Endothelial cell (in vitro differentiated cells): Measurements from ENCODE around the gene SCAF1. TPM values are rescaled to one million over a fixed set of nuclear protein-coding genes. Genes with fewer than 3 reads are reported as not detected.
A peak's percentile ranks its signal among the peaks of the same experiment; 100 is the strongest.

Source experiments
- DNase-seq: peaks from one replicate; pipeline ENCODE4 v3.0.0; 2021; ENCODE audit warnings: low spot score
- H3K27ac Mint-ChIP-seq: one replicate; pipeline ENCODE4 v1.8.0; 2021; ENCODE audit warnings: mixed read lengths, inconsistent platforms; ENCODE audit not compliant: unreplicated experiment
- H3K27me3 Mint-ChIP-seq: one replicate; pipeline ENCODE4 v1.8.0; 2021; ENCODE audit warnings: mild to moderate bottlenecking, moderate library complexity, mixed read lengths, inconsistent platforms; ENCODE audit not compliant: unreplicated experiment
- H3K36me3 Mint-ChIP-seq: one replicate; pipeline ENCODE4 v1.8.0; 2021; ENCODE audit warnings: mild to moderate bottlenecking, low read depth, mixed read lengths, inconsistent platforms; ENCODE audit not compliant: unreplicated experiment
- H3K4me1 Mint-ChIP-seq: one replicate; pipeline ENCODE4 v1.8.0; 2021; ENCODE audit warnings: mild to moderate bottlenecking, mixed read lengths, inconsistent platforms; ENCODE audit not compliant: unreplicated experiment
- H3K4me3 Mint-ChIP-seq: one replicate; pipeline ENCODE4 v1.8.0; 2021; ENCODE audit warnings: mild to moderate bottlenecking, mixed read lengths, inconsistent platforms; ENCODE audit not compliant: unreplicated experiment
- H3K9me3 Mint-ChIP-seq: one replicate; pipeline ENCODE4 v1.8.0; 2021; ENCODE audit warnings: mixed read lengths, inconsistent platforms; ENCODE audit not compliant: unreplicated experiment
- total RNA-seq: library from RNA; stranded (reverse); fragmentation: NEBNext Ultra II Directional; extraction: Animal tissue kit (Norgen Biotek cat#: 25700); gene quantifications from one replicate; pipeline ENCODE4 v1.2.1, GENCODE V29; 2021; ENCODE audit not compliant: unreplicated experiment
- TF ChIP-seq, protein P1 (sequence below): fragments of 200-600 bp; sonication (generic); IDR thresholded peaks from one replicate; pipeline ENCODE4 v1.5.0; 2021; ENCODE audit warnings: antibody characterized with exemption; ENCODE audit not compliant: unreplicated experiment

The SCAF1 gene
- total RNA-seq, 1 donor from 2014 or later, result 90.3 TPM

- Mint-ChIP-seq H3K9me3 (no peaks in the 10 kb centered on the region), H3K36me3 (peaks cover 13% of the 10 kb centered on the region), H3K27ac (no peak overlapping the region), H3K27me3 (peaks cover 2% of the 10 kb centered on the region), H3K4me1 (no peaks in the 10 kb centered on the region), H3K4me3 (no peak overlapping the region)
- TF ChIP-seq, protein P1, sequence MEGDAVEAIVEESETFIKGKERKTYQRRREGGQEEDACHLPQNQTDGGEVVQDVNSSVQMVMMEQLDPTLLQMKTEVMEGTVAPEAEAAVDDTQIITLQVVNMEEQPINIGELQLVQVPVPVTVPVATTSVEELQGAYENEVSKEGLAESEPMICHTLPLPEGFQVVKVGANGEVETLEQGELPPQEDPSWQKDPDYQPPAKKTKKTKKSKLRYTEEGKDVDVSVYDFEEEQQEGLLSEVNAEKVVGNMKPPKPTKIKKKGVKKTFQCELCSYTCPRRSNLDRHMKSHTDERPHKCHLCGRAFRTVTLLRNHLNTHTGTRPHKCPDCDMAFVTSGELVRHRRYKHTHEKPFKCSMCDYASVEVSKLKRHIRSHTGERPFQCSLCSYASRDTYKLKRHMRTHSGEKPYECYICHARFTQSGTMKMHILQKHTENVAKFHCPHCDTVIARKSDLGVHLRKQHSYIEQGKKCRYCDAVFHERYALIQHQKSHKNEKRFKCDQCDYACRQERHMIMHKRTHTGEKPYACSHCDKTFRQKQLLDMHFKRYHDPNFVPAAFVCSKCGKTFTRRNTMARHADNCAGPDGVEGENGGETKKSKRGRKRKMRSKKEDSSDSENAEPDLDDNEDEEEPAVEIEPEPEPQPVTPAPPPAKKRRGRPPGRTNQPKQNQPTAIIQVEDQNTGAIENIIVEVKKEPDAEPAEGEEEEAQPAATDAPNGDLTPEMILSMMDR, result no peak
- no peak for DNase-seq
These were observed 36.4 kb upstream of the SCAF1 start for GRCh38 chr19:49605605-49606004.

DNA sequence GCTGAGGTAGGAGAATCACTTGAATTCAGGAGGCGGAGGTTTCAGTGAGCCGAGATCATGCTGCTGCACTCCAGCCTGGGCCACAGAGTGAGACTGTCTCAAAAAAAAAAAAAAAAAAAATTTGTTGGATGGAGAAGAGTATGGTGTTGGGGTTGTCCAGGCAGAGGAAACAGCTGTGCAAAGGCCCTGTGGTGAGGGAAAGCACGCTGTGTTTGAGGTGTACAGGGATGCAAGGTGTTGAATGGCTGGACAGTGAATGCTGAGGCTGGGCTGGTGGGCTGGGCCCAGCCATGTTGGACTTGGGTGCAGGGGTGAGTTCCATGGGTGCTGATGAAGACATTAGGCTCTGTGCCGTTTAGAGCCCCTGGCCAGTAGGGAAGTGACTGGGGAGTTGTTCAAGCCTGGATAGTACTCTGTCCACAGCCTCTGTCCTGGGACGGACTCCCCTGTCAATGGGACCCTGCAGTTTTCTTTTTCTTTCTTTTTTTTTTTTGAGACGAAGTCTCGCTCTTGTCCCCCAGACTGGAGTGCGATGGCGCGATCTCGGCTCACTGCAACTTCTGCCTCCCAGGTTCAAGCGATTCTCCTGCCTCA lies 32.4 kb upstream of the SCAF1 start:
- Mint-ChIP-seq H3K4me1 (no peaks in the 10 kb centered on the region), H3K27me3 (peaks cover 2% of the 10 kb centered on the region), H3K27ac (no peak overlapping the region), H3K4me3 (no peak overlapping the region), H3K36me3 (peaks cover 12% of the 10 kb centered on the region), H3K9me3 (no peaks in the 10 kb centered on the region)
- no peak for DNase-seq
- TF ChIP-seq, protein P1, result no peak

DNA sequence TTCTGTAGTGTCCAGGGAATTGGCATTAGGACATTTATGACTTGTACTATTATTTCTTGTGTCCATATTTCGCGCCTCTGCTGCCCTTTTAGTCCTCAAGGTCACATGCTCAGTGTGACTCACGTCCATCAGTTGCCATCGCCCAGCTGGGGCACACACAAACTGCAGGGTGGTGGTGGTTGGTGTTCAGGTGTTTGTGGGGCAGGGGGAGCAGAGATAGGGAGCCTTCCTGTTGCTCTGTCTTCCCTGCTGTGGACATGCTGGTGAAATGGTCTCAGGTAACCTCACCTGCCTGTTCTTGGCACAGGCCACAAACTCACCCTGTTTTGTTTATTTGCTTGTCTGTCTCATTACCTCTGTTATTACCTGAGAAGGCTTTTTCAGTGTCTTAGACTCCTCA lies 28.6 kb upstream of the SCAF1 start:
- H3K27ac Mint-ChIP-seq, result no peak overlapping the region
- H3K27me3 Mint-ChIP-seq, result peaks cover 6% of the 10 kb centered on the region

GRCh38 chr19:49614096-49614833 lies 27.7 kb upstream of the SCAF1 start:
- Mint-ChIP-seq H3K36me3 (peaks cover 45% of the 10 kb centered on the region), H3K27ac (peak overlapping the region; percentile 86), H3K27me3 (peaks cover 7% of the 10 kb centered on the region), H3K9me3 (no peaks in the 10 kb centered on the region), H3K4me3 (peak overlapping the region; percentile 19), H3K4me1 (no peaks in the 10 kb centered on the region)
- TF ChIP-seq, protein P1, result no peak
- no peak for DNase-seq

More for the DNA sequence above, 28.6 kb upstream of the SCAF1 start:
- Mint-ChIP-seq H3K9me3 (no peaks in the 10 kb centered on the region), H3K4me3 (no peak overlapping the region), H3K4me1 (no peaks in the 10 kb centered on the region), H3K36me3 (peaks cover 40% of the 10 kb centered on the region)
- DNase-seq, result no peak
- TF ChIP-seq, protein P1, result no peak

DNA sequence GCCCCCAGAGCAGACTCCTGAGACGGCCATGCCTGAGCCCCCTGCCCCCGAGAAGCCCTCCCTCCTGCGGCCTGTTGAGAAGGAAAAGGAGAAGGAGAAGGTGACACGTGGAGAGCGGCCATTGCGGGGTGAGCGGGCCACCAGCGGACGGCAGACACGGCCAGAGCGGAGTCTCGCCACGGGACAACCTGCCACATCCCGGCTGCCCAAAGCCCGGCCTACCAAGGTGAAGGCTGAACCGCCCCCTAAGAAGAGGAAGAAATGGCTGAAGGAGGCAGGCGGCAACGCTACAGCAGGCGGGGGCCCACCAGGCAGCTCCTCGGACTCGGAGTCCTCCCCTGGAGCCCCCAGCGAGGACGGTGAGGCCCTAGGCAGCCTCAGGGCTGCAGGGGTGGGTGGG lies 26.1 kb upstream of the SCAF1 start:
- Mint-ChIP-seq H3K36me3 (peaks cover 49% of the 10 kb centered on the region), H3K9me3 (no peaks in the 10 kb centered on the region), H3K4me1 (no peaks in the 10 kb centered on the region), H3K27me3 (peaks cover 7% of the 10 kb centered on the region), H3K27ac (no peak overlapping the region), H3K4me3 (no peak overlapping the region)
- TF ChIP-seq, protein P1, result no peak
- DNase-seq, result no peak
